Measurements from ENCODE around the gene AZU1. TPM values are rescaled to one million over a fixed set of nuclear protein-coding genes. Genes with fewer than 3 reads are reported as not detected.

AZU1 gene, protein sequence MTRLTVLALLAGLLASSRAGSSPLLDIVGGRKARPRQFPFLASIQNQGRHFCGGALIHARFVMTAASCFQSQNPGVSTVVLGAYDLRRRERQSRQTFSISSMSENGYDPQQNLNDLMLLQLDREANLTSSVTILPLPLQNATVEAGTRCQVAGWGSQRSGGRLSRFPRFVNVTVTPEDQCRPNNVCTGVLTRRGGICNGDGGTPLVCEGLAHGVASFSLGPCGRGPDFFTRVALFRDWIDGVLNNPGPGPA
- total RNA-seq = 1 to 10 TPM in 1 of 2 donors, not detected in 1; 6.9 TPM

DNA sequence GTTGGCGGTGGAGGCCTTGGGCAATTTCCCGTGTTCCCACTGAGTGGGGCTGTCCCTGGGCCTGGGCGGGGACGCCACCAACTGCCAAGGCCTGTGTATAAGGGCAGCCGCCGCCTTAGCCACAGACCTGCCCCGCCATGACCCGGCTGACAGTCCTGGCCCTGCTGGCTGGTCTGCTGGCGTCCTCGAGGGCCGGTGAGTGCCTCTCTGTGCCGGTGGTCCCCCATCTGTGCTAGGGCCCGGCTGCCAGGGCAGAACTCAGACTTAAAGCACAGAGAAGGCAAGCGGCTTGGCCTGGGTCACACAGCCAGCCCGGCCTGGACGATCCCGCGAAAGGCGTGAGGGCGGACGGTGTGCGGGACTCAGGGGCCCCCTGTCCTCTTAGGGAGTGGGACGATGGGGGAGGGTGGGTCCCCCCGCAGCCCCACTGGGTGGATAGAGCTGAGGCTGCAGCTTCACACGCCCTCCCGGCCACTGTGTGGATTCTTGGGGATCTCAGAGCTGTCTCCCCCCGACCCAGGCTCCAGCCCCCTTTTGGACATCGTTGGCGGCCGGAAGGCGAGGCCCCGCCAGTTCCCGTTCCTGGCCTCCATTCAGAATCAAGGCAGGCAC, at the start of gene AZU1:
Gene AZU1, plus strand, starts transcription at position 128 of the 612 bp plus-strand sequence. Its CDS starts 10 bp downstream, at position 138.
- TF ChIP-seq, protein P1, sequence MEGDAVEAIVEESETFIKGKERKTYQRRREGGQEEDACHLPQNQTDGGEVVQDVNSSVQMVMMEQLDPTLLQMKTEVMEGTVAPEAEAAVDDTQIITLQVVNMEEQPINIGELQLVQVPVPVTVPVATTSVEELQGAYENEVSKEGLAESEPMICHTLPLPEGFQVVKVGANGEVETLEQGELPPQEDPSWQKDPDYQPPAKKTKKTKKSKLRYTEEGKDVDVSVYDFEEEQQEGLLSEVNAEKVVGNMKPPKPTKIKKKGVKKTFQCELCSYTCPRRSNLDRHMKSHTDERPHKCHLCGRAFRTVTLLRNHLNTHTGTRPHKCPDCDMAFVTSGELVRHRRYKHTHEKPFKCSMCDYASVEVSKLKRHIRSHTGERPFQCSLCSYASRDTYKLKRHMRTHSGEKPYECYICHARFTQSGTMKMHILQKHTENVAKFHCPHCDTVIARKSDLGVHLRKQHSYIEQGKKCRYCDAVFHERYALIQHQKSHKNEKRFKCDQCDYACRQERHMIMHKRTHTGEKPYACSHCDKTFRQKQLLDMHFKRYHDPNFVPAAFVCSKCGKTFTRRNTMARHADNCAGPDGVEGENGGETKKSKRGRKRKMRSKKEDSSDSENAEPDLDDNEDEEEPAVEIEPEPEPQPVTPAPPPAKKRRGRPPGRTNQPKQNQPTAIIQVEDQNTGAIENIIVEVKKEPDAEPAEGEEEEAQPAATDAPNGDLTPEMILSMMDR (IDR thresholded peaks at IDR 0.05) = no peak
- no peak for TF ChIP-seq POLR2A (IDR thresholded peaks at IDR 0.05)
- no peak for TF ChIP-seq POLR2AphosphoS5 (IDR thresholded peaks at IDR 0.05)
- no peaks in the 10 kb centered on the region for H3K27me3 ChIP-seq (replicated peaks; ENCODE audit: insufficient read depth)
- no peaks in the 10 kb centered on the region for H3K4me1 ChIP-seq (replicated peaks)
- no peak within 1 kb of the TSS for H3K4me3 ChIP-seq
- H3K36me3 ChIP-seq = no peaks in the 10 kb centered on the region
- H3K27ac ChIP-seq = no peak within 1 kb of the TSS
- 67% methylated on average over 33 of the region's 33 CpGs for WGBS
- DNase-seq (ENCODE audit: low spot score) = no peak
- H3K9me3 ChIP-seq = no peaks in the 10 kb centered on the region
- intact Hi-C loops (cut with DNase I) = no loop called here

DNA sequence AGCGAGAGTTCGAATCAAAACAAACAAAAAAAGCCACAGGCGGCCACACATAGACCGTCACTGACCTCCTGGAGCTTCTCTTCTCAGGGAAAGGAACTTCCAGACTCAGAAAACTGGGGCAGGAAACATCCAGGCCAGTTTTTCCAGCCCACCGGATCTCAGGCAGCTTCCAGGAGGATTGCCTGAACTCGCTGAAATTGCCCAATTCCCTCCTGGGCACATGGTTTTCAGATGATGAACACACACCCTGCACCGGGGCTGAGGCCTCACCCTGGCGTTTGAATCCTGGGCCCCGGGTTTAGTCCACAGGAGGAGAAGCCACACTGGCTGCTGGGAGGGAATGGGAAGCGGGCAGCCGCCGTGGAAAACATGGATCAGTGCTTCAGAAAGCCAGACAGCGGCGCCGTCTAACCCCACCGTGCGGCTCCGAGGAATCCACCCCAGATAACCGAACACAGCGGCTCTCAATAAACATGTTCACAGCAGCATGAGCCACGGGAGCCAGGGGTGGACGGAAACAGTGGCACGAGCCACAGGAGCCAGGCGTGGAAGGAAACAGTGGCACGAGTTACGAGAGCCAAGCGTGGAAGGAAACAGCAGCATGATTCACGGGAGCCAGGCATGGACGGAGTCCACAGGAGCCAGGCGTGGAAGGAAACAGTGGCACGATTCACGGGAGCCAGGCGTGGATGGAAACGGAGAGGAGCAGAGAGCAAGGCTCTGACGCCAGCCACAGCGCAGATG, 48.6 kb upstream of the AZU1 start:
- TF ChIP-seq POLR2A (IDR thresholded peaks at IDR 0.05) (no peak), POLR2AphosphoS5 (IDR thresholded peaks at IDR 0.05) (peak; percentile 71)
- TF ChIP-seq, protein P1 (IDR thresholded peaks at IDR 0.05) = no peak
- intact Hi-C loops (cut with DNase I) = loop anchor here (10.0 kb wide), 1 partner anchor 206 kb away; the partner anchor contains the start of gene WDR18
- H3K4me3 ChIP-seq = no peak overlapping the region
- WGBS = 55% methylated on average over 36 of the region's 36 CpGs
- DNase-seq (ENCODE audit: low spot score) = peak; percentile 63
- peaks cover 5% of the 10 kb centered on the region for H3K4me1 ChIP-seq (replicated peaks)
- H3K27ac ChIP-seq = peak overlapping the region; percentile 33 to 35
- no peaks in the 10 kb centered on the region for H3K9me3 ChIP-seq
- H3K36me3 ChIP-seq = no peaks in the 10 kb centered on the region
- H3K27me3 ChIP-seq (replicated peaks; ENCODE audit: insufficient read depth) = no peaks in the 10 kb centered on the region

DNA sequence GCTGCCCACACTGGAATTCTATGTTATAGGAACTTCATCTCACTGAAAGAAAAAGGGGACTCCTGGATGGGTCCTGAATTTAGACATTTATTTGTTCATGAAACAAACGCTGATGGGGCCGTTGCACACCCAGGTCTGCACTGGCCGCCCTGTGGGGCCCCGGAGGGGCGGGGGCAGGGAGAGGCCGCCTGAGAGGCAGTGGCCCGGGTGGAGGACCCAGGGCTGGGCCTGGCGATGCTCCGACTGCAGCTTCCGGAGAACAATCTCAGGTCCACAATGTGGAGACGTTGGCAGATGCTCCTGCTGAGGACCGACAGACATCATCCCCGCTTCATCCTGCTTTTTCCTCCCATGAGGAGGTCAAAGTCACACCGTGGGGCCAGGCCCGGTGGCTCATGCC, 46.7 kb upstream of the AZU1 start:
- no peak for DNase-seq (ENCODE audit: low spot score)
- H3K4me3 ChIP-seq = no peak overlapping the region
- H3K4me1 ChIP-seq (replicated peaks) = peaks cover 5% of the 10 kb centered on the region
- intact Hi-C loops (cut with DNase I) = no loop called here
- TF ChIP-seq POLR2AphosphoS5 (IDR thresholded peaks at IDR 0.05) (no peak), POLR2A (IDR thresholded peaks at IDR 0.05) (no peak)
- TF ChIP-seq, protein P1 (IDR thresholded peaks at IDR 0.05) = no peak
- H3K27me3 ChIP-seq (replicated peaks; ENCODE audit: insufficient read depth) = no peaks in the 10 kb centered on the region
- no peak overlapping the region for H3K27ac ChIP-seq
- H3K36me3 ChIP-seq = no peaks in the 10 kb centered on the region
- 93% methylated on average over 15 of the region's 15 CpGs for WGBS
- no peaks in the 10 kb centered on the region for H3K9me3 ChIP-seq

DNA sequence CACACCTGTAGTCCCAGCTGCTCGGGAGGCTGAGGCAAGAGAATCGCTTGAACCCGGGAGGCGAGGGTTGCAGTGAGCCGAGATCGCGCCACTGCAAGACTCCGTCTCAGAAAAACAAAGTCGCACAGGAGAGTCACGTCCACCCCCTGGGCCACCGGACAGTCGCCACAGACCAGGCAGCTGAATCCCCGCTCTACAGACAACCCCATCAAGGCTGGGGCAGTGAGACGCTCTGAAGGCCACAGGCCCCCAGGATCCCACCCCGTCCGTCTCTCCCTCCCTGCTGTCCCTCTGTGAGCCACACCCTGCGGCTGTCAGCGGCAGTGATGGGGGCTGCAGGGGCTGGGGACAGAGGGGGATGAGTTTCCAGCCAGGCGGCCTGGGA, 45.8 kb upstream of the AZU1 start:
- DNase-seq (ENCODE audit: low spot score) = no peak
- H3K27ac ChIP-seq = no peak overlapping the region
- intact Hi-C loops (cut with DNase I) = no loop called here

More for the DNA sequence above, 45.8 kb upstream of the AZU1 start:
- 90% methylated on average over 17 of the region's 19 CpGs for WGBS
- TF ChIP-seq, protein P1 (IDR thresholded peaks at IDR 0.05) = no peak
- TF ChIP-seq POLR2A (IDR thresholded peaks at IDR 0.05) (no peak), POLR2AphosphoS5 (IDR thresholded peaks at IDR 0.05) (no peak)
- no peaks in the 10 kb centered on the region for H3K36me3 ChIP-seq
- H3K4me3 ChIP-seq = no peak overlapping the region
- H3K9me3 ChIP-seq = no peaks in the 10 kb centered on the region
- peaks cover 5% of the 10 kb centered on the region for H3K4me1 ChIP-seq (replicated peaks)
- no peaks in the 10 kb centered on the region for H3K27me3 ChIP-seq (replicated peaks; ENCODE audit: insufficient read depth)

Measured in prostate gland (tissue), 2 donors.